Measurements from ENCODE around the gene GTF2A1.

GTF2A1 gene

GRCh38 chr14:81132468-81132867, 88.3 kb downstream of the GTF2A1 start:
- DNase-seq: no peak

GRCh38 chr14:81129242-81129641, 91.5 kb downstream of the GTF2A1 start:
- no peak for DNase-seq

GRCh38 chr14:81127785-81128184, 93.0 kb downstream of the GTF2A1 start:
- DNase-seq: no peak

GRCh38 chr14:81125536-81125935, 95.2 kb downstream of the GTF2A1 start:
- DNase-seq: no peak

Data from central memory CD4-positive, alpha-beta T cell (primary cell).